VCaP (cell line): ENCODE results near the gene ASMTL.

Source experiments
- H3K27ac ChIP-seq: fragments of 450-650 bp; 2 replicates; pipeline ENCODE4 v1.5.1; 2017
- TF ChIP-seq, protein P1 (sequence below): fragments of 450-650 bp; conservative IDR thresholded peaks from 2 replicates; pipeline ENCODE4 v1.5.1; 2017; ENCODE audit warnings: mild to moderate bottlenecking, moderate library complexity

ASMTL gene

DNA sequence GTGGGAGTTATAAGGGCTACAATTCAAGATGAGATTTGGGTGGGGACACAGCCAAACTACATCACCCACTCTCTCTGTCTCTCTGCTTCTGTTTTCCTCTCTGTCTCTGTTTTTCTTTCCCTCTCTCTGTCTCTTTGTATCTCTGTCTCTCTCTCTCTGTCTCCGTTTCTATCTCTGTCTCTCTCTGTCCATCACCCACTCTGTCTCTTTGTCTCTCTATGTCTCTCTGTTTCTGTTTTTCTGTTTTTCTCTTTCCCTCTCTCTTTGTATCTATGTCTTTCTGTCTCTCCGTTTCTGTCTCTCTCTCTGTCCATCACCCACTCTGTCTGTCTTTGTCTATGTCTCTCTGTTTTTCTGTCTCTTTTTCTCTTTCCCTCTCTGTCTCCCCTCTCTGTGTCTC lies 90.8 kb downstream of the ASMTL start:
- TF ChIP-seq, protein P1, sequence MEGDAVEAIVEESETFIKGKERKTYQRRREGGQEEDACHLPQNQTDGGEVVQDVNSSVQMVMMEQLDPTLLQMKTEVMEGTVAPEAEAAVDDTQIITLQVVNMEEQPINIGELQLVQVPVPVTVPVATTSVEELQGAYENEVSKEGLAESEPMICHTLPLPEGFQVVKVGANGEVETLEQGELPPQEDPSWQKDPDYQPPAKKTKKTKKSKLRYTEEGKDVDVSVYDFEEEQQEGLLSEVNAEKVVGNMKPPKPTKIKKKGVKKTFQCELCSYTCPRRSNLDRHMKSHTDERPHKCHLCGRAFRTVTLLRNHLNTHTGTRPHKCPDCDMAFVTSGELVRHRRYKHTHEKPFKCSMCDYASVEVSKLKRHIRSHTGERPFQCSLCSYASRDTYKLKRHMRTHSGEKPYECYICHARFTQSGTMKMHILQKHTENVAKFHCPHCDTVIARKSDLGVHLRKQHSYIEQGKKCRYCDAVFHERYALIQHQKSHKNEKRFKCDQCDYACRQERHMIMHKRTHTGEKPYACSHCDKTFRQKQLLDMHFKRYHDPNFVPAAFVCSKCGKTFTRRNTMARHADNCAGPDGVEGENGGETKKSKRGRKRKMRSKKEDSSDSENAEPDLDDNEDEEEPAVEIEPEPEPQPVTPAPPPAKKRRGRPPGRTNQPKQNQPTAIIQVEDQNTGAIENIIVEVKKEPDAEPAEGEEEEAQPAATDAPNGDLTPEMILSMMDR = no peak
- H3K27ac ChIP-seq = no peak overlapping the region

DNA sequence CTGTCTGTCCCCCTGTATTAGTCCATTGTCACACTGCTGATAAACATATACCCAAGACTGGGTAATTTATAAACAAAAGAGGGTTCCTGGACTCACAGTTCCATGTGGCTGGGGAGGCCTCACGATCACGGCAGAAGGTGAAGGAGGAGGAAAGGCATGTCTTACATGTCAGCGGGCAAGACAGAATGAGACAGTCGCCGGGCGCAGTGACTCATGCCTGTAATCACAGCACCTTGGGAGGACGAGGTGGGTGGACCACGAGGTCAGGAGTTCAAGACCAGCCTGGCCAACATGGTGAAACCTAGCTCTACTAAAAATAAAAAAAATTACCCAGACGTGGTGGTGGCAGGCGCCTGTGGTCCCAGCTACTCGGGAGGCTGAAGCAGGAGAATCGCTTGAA lies 91.4 kb downstream of the ASMTL start:
- TF ChIP-seq, protein P1 = no peak

DNA sequence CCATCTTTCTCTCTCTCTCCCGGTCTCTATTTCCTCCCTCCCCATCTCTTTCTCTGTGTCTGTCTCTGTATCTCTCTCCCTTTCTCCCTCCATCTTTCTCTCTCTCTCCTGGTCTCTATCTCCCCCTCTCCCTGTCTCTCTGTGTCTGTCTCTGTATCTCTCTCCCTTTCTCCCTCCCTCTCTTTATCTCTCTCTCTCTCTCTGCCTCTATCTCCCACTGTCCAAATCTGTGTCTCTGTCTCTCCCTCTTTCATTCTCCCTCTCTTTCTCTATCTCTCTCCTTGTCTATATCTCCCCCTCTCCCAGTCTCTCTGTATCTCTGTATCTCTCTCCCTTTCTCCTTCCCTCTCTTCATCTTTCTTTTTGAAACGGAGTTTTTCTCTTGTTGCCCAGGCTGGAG lies 92.5 kb downstream of the ASMTL start:
- TF ChIP-seq, protein P1 = no peak
- H3K27ac ChIP-seq = no peak overlapping the region

More for the DNA sequence above, 91.4 kb downstream of the ASMTL start:
- H3K27ac ChIP-seq = no peak overlapping the region

DNA sequence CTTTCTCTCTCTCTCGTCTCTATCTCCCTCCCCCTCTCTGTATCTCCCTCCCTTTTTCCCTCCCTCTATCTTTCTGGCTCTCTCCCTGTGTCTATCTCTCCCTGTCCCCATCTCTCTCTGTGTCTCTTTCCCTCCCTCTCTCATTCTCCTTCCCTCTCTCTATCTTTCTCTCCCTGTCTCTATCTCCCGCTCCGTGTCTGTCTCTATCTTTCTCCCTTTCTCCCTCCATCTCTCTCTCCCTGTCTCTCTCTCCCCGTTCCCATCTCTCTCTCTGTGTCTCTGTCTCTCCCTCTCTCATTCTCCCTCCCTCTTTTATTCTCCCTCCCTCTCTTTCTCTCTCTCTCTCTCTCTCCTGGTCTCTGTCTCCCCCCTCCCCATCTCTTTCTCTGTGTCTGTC lies 93.2 kb downstream of the ASMTL start:
- TF ChIP-seq, protein P1 = no peak
- H3K27ac ChIP-seq = no peak overlapping the region

DNA sequence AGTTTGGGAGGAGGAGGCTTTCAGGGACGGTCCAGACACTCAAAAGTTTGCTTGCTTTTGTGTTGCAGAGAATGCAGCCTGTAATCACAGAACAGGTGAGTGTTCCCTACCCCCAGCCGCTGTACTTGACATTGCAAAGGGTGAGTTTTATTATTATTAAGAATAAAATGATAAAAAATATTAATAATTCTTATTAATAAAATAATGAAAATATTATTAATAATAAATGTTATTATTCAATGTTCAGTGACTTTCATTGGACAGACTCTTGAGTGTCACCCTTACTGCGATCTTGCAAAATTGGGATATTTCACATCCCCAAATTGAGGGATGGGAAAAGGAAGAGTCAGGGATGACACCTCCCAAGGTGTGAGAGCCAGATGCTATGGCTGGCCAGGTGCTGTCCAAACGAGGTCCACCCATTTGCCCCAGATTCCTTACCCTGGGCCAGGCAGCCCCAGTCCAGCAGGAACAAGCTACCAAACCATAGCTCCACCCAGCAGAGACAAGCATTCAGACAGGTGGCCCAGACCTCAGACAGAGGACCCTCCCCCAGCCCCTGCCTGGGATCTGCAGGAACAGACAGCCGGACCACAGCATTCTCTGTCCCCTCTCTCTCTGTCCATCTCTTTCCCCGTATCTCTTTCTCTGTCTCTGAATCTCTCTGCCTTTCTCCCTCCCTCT lies 93.8 kb downstream of the ASMTL start:
- H3K27ac ChIP-seq = no peak overlapping the region
- TF ChIP-seq, protein P1 = no peak

DNA sequence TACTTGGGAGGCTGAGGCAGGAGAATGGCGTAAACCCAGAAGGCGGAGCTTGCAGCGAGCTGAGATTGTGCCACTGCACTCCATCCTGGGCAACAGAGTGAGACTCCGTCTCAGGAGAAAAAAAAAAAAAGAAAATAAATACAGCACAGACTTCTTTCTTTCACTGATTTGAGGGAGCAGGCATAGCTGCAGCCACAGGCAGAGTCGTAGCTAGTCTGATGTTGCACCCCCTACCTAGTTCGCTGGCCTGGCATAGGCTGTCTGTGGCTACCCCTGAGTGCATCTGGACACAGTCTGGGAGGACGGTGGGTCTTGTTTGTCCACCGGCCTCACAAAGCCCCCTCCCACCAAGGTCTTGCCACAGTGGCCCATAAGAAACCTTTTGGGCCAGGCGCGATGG lies 94.7 kb downstream of the ASMTL start:
- TF ChIP-seq, protein P1 = no peak
- H3K27ac ChIP-seq = no peak overlapping the region

DNA sequence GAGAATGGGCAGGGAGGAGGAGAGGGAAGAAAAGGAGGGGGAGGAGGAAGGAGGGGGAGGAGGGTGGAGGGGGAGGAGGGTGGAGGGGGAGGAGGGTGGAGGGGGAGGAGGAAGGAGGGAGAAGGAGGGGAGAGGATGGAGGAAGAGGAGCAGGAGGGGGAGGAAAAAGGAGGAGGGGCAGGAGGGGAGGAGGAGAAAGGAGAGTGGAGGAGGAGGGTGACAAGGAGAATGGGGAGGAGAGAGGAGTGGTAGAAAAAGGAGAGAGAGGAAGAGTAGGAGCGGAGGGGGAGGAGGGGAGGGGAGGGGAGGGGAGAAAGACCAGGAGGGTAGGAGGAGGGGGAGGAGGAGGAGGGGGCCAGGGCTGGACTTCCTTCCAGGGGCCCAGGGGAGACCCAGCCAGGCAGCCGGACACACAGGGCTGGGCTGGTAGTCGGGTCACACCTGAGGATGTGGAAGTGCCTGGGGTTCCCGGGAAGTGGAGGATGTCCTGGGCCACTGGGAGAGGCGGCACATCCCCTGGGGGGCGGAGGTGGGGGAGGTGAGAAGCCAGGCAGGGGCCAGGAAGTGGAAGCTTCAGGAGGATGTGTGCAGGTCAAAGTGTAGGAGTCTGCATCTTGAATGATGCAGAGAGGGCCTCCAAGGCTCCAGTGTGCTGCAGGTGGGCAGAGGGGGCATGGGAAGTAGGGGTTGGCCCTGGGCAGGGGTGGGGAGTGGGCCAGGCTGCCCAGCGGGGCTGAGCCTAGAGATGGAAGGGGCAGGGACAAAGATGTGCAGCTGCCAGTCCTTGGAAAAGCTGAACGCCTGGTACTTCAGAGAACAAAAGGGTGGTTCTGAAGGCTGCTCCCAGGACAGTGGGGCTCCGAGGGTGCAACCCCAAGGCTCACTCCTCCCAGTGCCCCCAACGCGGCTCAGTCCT lies 97.3 kb downstream of the ASMTL start:
- TF ChIP-seq, protein P1 = no peak
- H3K27ac ChIP-seq = no peak overlapping the region
